D721Med (cell line): Measurements from ENCODE around the gene DOP1A.
A peak's percentile ranks its signal among the peaks of the same experiment; 100 is the strongest.

ENCODE experiments used
- DNase-seq: peaks from one replicate; pipeline ENCODE4 v3.0.0; 2011; ENCODE audit warnings: low spot score; ENCODE audit not compliant: insufficient read length
- FAIRE-seq: peaks from 2 replicates; lab custom pipeline; 2011; peaks lifted over from hg19 to GRCh38; lab: Jason Lieb, UNC
- TF ChIP-seq, protein P1 (sequence below): IDR thresholded peaks from 2 replicates; pipeline ENCODE4 v1.5.1; 2012; ENCODE audit warnings: mild to moderate bottlenecking, control low read depth; ENCODE audit not compliant: insufficient read depth; ENCODE audit errors: missing control alignments

The DOP1A gene, protein sequence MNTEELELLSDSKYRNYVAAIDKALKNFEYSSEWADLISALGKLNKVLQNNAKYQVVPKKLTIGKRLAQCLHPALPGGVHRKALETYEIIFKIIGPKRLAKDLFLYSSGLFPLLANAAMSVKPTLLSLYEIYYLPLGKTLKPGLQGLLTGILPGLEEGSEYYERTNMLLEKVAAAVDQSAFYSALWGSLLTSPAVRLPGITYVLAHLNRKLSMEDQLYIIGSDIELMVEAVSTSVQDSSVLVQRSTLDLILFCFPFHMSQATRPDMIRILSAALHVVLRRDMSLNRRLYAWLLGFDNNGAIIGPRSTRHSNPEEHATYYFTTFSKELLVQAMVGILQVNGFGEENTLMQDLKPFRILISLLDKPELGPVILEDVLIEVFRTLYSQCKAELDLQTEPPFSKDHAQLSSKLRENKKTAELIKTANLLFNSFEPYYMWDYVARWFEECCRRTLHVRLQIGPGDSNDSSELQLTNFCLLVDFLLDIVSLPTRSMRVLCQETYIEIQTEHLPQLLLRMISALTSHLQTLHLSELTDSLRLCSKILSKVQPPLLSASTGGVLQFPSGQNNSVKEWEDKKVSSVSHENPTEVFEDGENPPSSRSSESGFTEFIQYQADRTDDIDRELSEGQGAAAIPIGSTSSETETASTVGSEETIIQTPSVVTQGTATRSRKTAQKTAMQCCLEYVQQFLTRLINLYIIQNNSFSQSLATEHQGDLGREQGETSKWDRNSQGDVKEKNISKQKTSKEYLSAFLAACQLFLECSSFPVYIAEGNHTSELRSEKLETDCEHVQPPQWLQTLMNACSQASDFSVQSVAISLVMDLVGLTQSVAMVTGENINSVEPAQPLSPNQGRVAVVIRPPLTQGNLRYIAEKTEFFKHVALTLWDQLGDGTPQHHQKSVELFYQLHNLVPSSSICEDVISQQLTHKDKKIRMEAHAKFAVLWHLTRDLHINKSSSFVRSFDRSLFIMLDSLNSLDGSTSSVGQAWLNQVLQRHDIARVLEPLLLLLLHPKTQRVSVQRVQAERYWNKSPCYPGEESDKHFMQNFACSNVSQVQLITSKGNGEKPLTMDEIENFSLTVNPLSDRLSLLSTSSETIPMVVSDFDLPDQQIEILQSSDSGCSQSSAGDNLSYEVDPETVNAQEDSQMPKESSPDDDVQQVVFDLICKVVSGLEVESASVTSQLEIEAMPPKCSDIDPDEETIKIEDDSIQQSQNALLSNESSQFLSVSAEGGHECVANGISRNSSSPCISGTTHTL (N-terminal part only)

DNA sequence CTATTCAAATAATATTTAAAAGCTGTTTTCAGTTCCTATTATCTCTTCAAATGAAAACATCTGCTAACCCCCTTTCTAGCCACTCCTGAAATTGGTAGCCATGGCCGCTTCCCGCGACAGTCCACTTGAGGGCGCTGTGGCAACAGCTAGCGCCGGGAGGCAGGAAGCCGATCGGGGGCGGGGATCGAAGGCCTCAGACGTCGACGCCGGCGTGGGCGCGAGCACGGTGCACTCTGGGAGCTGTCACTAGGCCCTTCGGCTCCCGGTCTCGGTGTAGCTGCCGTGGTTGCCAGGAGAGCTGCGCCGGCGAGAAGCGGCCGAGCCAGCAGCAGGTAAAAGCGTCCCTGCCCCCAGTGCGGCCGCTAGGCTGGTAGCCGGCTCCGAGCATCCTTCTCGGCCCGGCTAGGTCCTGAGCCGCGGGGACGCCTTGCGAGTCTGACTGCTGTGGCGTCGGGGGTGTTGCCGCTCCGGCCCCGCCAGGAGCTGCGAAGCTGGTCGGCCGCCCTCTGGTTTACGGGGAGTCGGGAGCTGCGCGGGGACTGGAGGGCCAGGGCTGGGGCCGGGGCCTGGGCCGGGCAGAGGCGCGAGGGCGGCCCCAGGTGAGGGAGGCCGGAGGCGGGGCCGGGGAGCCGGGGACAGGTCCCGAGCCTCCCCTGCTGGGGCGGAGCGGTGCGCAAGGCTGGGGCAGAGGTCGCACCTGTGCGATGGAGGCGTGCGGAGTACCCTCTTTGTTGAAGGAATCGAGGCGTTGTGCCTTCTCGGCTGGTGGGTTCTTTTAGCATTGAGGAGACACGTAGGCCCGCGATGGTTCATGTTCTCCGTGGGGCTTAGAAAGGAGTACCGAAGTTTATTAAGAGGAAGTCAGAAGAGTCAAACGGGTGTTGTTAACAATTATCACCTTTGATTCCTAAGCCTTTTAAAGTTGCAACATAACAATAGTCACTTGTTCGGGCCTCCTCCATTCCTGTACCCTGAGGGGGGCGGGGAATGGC is at the start of gene DOP1A:
TSS of gene DOP1A (plus strand) at position 224 of the 992 bp plus-strand sequence. CDS start 29,307 bp downstream, outside the sequence.
- DNase-seq (peak; percentile 51), FAIRE-seq (no peak)

GRCh38 chr6:83019741-83020140 is 47.7 kb upstream of the DOP1A start:
- no peak for DNase-seq
- TF ChIP-seq, protein P1, sequence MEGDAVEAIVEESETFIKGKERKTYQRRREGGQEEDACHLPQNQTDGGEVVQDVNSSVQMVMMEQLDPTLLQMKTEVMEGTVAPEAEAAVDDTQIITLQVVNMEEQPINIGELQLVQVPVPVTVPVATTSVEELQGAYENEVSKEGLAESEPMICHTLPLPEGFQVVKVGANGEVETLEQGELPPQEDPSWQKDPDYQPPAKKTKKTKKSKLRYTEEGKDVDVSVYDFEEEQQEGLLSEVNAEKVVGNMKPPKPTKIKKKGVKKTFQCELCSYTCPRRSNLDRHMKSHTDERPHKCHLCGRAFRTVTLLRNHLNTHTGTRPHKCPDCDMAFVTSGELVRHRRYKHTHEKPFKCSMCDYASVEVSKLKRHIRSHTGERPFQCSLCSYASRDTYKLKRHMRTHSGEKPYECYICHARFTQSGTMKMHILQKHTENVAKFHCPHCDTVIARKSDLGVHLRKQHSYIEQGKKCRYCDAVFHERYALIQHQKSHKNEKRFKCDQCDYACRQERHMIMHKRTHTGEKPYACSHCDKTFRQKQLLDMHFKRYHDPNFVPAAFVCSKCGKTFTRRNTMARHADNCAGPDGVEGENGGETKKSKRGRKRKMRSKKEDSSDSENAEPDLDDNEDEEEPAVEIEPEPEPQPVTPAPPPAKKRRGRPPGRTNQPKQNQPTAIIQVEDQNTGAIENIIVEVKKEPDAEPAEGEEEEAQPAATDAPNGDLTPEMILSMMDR = no peak
- no peak for FAIRE-seq

More for the DNA sequence above, at the start of gene DOP1A:
- TF ChIP-seq, protein P1 = peak; percentile 94

DNA sequence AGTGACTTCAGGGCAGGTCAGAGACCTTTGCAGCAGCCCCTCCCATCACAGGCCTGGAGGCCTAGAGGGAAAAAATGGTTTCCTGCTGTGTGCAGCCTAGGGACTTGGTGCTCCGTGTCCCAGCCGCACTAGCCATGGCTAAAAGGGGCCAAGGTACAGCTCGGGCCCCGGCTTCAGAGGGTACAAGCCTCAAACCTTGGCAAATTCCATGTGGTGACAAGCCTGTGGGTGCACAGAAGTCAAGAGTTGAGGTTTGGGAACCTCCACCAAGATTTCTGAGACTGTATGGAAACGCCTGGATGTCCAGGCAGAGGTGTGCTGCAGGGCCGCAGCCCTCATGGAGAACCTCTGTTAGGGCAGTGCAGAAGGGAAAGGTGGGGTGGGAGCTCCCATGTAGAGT is 35.8 kb upstream of the DOP1A start:
- TF ChIP-seq, protein P1 = no peak
- no peak for DNase-seq
- no peak for FAIRE-seq

DNA sequence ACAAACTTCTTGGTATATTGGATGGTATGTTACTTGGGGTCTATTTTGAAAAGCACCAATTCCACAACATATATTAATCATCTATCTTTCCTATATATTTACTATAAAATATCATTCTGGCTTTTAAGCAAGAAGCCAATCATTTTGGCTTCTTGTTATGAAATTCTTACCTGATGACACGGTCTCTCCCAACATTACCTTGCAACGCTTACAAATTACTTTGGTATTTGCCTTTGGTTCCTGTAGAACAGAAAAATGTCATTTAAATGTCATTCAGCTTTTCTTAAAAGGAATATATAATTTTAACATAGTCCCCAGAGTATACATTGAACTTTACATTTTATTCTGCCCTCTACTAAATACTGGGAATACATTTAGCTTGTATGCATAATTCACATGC is 29.2 kb upstream of the DOP1A start:
- DNase-seq (no peak), FAIRE-seq (no peak)
- TF ChIP-seq, protein P1 = no peak

- TF ChIP-seq, protein P1 = no peak
- DNase-seq = no peak
- FAIRE-seq = no peak
These were observed 24.9 kb upstream of the DOP1A start for GRCh38 chr6:83042467-83043053.
